Measurements from ENCODE around the gene ARHGAP32.
"Not testable (repeated sequence)": the region's sequence is repeated elsewhere in the genome, so short reads cannot be mapped to it uniquely, and the experiment has no call there.

The ARHGAP32 gene

DNA sequence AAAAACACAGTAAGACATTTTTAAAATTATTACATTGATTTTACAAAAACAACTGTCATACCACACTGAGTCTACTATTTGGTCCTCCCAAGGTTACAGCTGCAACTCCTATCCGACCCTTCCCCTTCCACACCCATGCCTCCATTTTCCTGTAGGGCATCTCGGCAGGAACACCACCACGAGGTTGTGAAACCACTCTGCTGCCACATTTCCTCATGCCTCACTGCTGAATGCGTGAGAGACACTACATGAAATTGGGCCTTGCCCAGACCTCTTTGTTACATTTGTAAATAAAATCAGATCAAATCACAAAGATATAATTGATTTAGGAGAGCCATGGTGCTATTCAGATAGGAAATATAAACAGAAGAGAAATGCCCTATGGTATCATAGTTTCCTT is 2.0 kb downstream of the ARHGAP32 start:
- in situ Hi-C loops (cut with HindIII; ENCODE audit: low sequenced_read_pairs), result no loop called here
- no peak for DNase-seq (ENCODE audit: low read depth)
- TF ChIP-seq, protein P1, sequence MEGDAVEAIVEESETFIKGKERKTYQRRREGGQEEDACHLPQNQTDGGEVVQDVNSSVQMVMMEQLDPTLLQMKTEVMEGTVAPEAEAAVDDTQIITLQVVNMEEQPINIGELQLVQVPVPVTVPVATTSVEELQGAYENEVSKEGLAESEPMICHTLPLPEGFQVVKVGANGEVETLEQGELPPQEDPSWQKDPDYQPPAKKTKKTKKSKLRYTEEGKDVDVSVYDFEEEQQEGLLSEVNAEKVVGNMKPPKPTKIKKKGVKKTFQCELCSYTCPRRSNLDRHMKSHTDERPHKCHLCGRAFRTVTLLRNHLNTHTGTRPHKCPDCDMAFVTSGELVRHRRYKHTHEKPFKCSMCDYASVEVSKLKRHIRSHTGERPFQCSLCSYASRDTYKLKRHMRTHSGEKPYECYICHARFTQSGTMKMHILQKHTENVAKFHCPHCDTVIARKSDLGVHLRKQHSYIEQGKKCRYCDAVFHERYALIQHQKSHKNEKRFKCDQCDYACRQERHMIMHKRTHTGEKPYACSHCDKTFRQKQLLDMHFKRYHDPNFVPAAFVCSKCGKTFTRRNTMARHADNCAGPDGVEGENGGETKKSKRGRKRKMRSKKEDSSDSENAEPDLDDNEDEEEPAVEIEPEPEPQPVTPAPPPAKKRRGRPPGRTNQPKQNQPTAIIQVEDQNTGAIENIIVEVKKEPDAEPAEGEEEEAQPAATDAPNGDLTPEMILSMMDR (IDR thresholded peaks at IDR 0.05; ENCODE audit: low read depth, low read length, missing control alignments), result no peak
- H3K4me3 ChIP-seq (ENCODE audit: low read depth, low read length), result no peak overlapping the region

DNA sequence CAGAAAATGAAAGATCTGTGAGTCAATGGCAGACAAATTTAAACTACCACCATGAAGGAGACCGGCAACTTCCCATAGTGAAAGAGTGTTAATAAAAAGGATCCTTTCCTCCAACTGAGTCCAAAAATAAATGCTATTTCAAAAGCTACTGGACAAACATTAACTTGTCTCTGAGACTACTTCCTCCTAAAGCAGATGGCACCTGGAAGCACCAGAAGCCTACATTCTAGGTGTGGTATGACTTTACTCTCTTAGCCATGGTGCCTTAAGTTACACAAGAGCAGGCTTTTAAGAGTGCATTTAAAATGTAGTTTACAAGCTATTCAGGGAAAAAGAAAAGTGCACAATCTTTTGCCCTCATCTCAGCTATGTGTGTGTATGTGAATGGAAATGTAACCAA is 2.5 kb downstream of the ARHGAP32 start:
- in situ Hi-C loops (cut with HindIII; ENCODE audit: low sequenced_read_pairs), result no loop called here
- TF ChIP-seq, protein P1 (IDR thresholded peaks at IDR 0.05; ENCODE audit: low read depth, low read length, missing control alignments), result no peak
- no peak for DNase-seq (ENCODE audit: low read depth)
- no peak overlapping the region for H3K4me3 ChIP-seq (ENCODE audit: low read depth, low read length)

DNA sequence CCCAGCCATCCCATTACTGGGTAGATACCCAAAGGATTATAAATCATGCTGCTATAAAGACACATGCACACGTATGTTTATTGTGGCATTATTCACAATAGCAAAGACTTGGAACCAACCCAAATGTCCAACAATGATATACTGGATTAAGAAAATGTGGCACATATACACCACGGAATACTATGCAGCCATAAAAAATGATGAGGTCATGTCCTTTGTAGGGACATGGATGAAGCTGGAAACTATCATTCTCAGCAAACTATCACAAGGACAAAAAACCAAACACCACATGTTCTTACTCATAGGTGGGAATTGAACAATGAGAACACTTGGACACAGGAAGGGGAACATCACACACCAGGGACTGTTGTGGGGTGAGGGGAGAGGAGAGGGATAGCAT is 7.0 kb downstream of the ARHGAP32 start:
- H3K4me3 ChIP-seq (ENCODE audit: low read depth, low read length); in situ Hi-C loops (cut with HindIII; ENCODE audit: low sequenced_read_pairs); DNase-seq (ENCODE audit: low read depth): not testable (repeated sequence)

DNA sequence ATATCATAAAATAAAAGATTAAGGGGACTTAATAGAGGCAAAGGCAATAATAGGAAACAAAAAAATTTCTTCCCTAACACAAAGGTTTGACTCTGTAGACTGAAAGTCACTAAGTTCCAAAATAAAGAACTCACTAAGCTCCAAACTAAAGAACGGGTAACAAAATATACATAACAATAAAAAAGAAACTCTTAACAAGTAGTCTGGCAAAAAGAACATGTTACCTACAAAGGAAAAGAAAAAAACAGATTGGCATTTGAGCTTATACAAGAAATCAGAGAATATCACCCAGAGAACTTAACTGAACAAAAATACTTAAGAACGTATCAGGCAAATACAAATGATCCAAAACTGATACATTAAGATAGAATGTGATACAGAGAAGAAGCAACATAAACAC is 7.5 kb downstream of the ARHGAP32 start:
- TF ChIP-seq, protein P1 (IDR thresholded peaks at IDR 0.05; ENCODE audit: low read depth, low read length, missing control alignments), result no peak
- in situ Hi-C loops (cut with HindIII; ENCODE audit: low sequenced_read_pairs), result no loop called here
- no peak for DNase-seq (ENCODE audit: low read depth)
- H3K4me3 ChIP-seq (ENCODE audit: low read depth, low read length), result no peak overlapping the region

DNA sequence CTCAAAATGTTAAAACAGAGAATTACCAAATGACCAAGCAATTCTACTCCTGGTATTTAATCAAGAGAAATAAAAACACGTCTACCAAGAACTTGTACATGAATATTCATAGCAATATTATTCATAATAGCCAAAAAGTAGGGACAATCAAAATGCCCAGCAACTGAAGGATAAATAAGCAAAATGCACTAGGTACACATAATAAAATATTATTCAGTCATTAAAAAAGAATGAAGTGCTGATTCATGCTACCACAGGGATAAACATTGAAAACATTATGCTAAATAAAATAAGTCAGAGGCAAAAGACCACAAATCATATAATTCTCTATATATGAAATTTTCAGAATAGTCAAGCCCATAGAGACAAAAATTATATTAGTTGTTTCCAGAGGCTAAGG is 24.8 kb downstream of the ARHGAP32 start:
- DNase-seq (ENCODE audit: low read depth), result no peak
- in situ Hi-C loops (cut with HindIII; ENCODE audit: low sequenced_read_pairs), result no loop called here
- no peak overlapping the region for H3K4me3 ChIP-seq (ENCODE audit: low read depth, low read length)
- TF ChIP-seq, protein P1 (IDR thresholded peaks at IDR 0.05; ENCODE audit: low read depth, low read length, missing control alignments), result no peak

DNA sequence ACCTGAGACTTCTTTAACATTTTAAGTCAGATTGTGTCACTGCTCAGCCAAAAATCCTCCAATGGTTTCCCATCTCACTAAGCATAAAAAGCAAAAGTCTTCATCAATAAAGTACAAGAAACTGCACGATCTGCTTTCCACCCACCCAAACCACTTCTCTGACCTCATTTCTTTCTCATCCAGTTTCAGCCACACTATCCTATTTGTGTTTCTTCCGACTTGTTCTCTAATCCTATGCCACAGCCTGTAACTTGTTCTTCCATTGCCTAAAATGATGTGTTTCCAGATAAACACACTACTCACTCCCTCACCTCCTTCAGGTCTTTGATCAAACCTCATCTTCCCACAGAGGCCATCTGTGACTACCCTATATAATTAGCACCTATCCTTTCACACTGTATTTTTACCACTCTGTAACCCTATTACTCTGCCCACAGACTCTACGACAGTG is 28.4 kb downstream of the ARHGAP32 start:
- no peak for DNase-seq (ENCODE audit: low read depth)
- no peak overlapping the region for H3K4me3 ChIP-seq (ENCODE audit: low read depth, low read length)
- TF ChIP-seq, protein P1 (IDR thresholded peaks at IDR 0.05; ENCODE audit: low read depth, low read length, missing control alignments), result no peak
- in situ Hi-C loops (cut with HindIII; ENCODE audit: low sequenced_read_pairs), result no loop called here

DNA sequence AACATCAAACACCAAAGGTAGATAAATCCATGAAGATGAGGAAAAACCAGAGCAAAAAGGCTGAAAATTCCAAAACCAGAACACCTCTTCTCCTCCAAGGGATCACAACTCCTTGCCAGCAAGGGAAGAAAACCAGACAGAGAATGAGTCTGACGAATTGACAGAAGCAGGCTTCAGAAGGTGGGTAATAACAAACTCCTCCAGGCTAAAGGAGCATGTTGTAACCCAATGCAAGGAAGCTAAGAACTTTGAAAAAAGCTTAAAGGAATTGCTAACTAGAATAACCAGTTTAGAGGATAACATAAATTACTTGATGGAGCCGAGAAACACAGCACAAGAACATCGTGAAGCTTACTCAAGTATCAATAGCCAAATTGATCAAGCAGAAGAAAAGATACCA is 35.0 kb downstream of the ARHGAP32 start:
- in situ Hi-C loops (cut with HindIII; ENCODE audit: low sequenced_read_pairs); H3K4me3 ChIP-seq (ENCODE audit: low read depth, low read length); DNase-seq (ENCODE audit: low read depth): not testable (repeated sequence)

DNA sequence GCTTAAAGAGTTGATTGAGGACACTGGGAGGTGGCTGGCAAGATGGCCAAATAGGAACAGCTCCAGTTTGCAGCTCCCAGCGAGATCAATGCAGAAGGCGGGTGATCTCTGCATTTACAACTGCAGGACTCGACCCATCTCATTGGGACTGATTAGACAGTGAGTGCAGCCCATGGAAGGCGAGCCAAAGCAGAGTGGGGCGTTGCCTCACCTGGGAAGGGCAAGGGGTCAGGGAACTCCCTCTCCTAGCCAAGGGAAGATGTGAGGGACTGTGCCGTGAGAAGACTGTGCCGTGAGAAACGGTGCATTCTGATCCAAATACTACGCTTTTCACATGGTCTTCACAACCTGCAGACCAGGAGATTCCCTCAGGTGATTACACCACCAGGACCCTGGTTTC is 36.4 kb downstream of the ARHGAP32 start:
- TF ChIP-seq, protein P1 (IDR thresholded peaks at IDR 0.05; ENCODE audit: low read depth, low read length, missing control alignments), result no peak
- H3K4me3 ChIP-seq (ENCODE audit: low read depth, low read length), result no peak overlapping the region
- no peak for DNase-seq (ENCODE audit: low read depth)
- in situ Hi-C loops (cut with HindIII; ENCODE audit: low sequenced_read_pairs), result no loop called here

Data from astrocyte of the cerebellum (primary cell).